ENCODE data around the gene PTPN4. TPM values are rescaled to one million over a fixed set of nuclear protein-coding genes. Genes with fewer than 3 reads are reported as not detected.

The PTPN4 gene
- total and polyA plus RNA-seq, 2 donors (not counting 3 experiments of a cell fraction or from before 2014, with no cell fraction given), result 6.8 to 29.6 TPM

DNA sequence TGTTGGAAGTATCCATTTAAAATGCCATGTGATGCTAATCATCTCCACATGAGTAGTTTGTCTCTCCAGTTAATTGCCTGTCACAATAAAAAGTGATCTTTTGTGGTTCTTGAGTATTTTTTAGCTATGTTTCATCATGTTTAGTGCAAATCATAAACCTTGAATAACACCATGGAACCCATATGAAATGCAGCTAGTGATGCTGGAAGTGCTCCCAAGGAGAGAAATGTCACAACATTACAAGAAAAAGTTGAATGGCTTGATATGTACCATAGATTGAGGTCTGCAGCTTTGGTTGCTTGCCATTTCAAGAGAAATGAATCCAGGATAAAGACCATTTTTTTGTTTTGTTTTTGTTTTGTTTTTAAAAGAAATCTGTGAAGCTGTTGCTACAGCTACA, 14.3 kb downstream of the PTPN4 start:
- no peak overlapping the region for H2AFZ ChIP-seq (ENCODE audit: low read depth, low read length)
- dilution Hi-C loops (cut with MboI; ENCODE audit: extremely low pct_ligation_motif_present, low sequenced_read_pairs), result no loop called here
- TF ChIP-seq, protein P1, sequence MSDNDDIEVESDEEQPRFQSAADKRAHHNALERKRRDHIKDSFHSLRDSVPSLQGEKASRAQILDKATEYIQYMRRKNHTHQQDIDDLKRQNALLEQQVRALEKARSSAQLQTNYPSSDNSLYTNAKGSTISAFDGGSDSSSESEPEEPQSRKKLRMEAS (IDR thresholded peaks at IDR 0.05; ENCODE audit: insufficient read depth, insufficient read length), result no peak
- TF ChIP-seq JUN (IDR thresholded peaks at IDR 0.05; ENCODE audit: borderline replicate concordance, insufficient read depth, insufficient read length, low read depth) (no peak), FOS (IDR thresholded peaks at IDR 0.05; ENCODE audit: borderline replicate concordance, insufficient read depth, low read length) (no peak), GATA2 (IDR thresholded peaks at IDR 0.05; ENCODE audit: insufficient read depth, insufficient read length, low read depth, low read length) (no peak), EZH2 (IDR thresholded peaks at IDR 0.05; ENCODE audit: borderline replicate concordance, low read depth, low read length, severe bottlenecking) (no peak), MYC (IDR thresholded peaks at IDR 0.05; ENCODE audit: low read depth, low read length) (no peak), POLR2A (IDR thresholded peaks at IDR 0.05; ENCODE audit: low read depth, low read length) (no peak), POLR2AphosphoS5 (IDR thresholded peaks at IDR 0.05; ENCODE audit: insufficient read depth, low read depth, low read length) (no peak)
- TF ChIP-seq, protein P2, sequence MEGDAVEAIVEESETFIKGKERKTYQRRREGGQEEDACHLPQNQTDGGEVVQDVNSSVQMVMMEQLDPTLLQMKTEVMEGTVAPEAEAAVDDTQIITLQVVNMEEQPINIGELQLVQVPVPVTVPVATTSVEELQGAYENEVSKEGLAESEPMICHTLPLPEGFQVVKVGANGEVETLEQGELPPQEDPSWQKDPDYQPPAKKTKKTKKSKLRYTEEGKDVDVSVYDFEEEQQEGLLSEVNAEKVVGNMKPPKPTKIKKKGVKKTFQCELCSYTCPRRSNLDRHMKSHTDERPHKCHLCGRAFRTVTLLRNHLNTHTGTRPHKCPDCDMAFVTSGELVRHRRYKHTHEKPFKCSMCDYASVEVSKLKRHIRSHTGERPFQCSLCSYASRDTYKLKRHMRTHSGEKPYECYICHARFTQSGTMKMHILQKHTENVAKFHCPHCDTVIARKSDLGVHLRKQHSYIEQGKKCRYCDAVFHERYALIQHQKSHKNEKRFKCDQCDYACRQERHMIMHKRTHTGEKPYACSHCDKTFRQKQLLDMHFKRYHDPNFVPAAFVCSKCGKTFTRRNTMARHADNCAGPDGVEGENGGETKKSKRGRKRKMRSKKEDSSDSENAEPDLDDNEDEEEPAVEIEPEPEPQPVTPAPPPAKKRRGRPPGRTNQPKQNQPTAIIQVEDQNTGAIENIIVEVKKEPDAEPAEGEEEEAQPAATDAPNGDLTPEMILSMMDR (IDR thresholded peaks at IDR 0.05; ENCODE audit: extremely low read depth in 1 of 2, insufficient read depth in 1 of 2, low read depth in 1 of 2, low read length in 2 of 2), result no peak
- peaks cover 4% of the 10 kb centered on the region for H3K79me2 ChIP-seq (ENCODE audit: control insufficient read depth, insufficient read depth, low read length)
- FAIRE-seq, result no peak
- H3K9me3 ChIP-seq (replicated peaks; ENCODE audit: control insufficient read depth, insufficient read depth, low read length), result no peaks in the 10 kb centered on the region
- no peaks in the 10 kb centered on the region for H3K4me1 ChIP-seq (ENCODE audit: control insufficient read depth, extremely low read depth, insufficient read depth, low read length)
- no peaks in the 10 kb centered on the region for H3K9me1 ChIP-seq (replicated peaks; ENCODE audit: control insufficient read depth, extremely low read depth, insufficient read depth, low read length)
- no peaks in the 10 kb centered on the region for H3K36me3 ChIP-seq (ENCODE audit: control insufficient read depth in 2 of 2, extremely low read depth in 1 of 2, insufficient read depth in 2 of 2, low read length in 2 of 2)
- no peak for DNase-seq (ENCODE audit: low read depth, low spot score)
- H3K4me2 ChIP-seq (ENCODE audit: insufficient read depth, low read length), result no peak overlapping the region
- H3K27me3 ChIP-seq (ENCODE audit: control insufficient read depth in 2 of 2, insufficient read depth in 2 of 2, low read length in 2 of 2), result no peaks in the 10 kb centered on the region
- H3K9ac ChIP-seq (replicated peaks; ENCODE audit: extremely low read depth, insufficient read depth, low read length), result no peak overlapping the region
- H4K20me1 ChIP-seq (replicated peaks; ENCODE audit: control insufficient read depth, extremely low read depth, insufficient read depth, low read length), result no peaks in the 10 kb centered on the region
- H3K4me3 ChIP-seq (replicated peaks in 1 of 3; ENCODE audit: insufficient read depth in 1 of 3, low read depth in 1 of 3, low read length in 3 of 3), result no peak overlapping the region
- no peak overlapping the region for H3K27ac ChIP-seq (ENCODE audit: insufficient read depth, low read depth, low read length)
- intact Hi-C loops (cut with micrococcal nuclease), result no loop called here
- ChIA-PET POLR2A (no interaction called here), CTCF (no interaction called here)
- no TSS peak for BruUV-seq (replicated peaks)
